ENCODE results near the gene FAM229B.

The FAM229B gene

GRCh38 chr6:112145080-112145573 lies 57.7 kb downstream of the FAM229B start:
- FAIRE-seq, result no peak

- FAIRE-seq, result no peak
Measured at GRCh38 chr6:112148103-112148502, 60.7 kb downstream of the FAM229B start.

- no peak for FAIRE-seq
Measured at GRCh38 chr6:112149236-112149635, 61.8 kb downstream of the FAM229B start.

- FAIRE-seq, result no peak
Measured at GRCh38 chr6:112149719-112150263, 62.4 kb downstream of the FAM229B start.

GRCh38 chr6:112150363-112150762 lies 63.0 kb downstream of the FAM229B start:
- FAIRE-seq, result no peak
